ENCODE results near the gene MAD1L1.

Gene MAD1L1

DNA sequence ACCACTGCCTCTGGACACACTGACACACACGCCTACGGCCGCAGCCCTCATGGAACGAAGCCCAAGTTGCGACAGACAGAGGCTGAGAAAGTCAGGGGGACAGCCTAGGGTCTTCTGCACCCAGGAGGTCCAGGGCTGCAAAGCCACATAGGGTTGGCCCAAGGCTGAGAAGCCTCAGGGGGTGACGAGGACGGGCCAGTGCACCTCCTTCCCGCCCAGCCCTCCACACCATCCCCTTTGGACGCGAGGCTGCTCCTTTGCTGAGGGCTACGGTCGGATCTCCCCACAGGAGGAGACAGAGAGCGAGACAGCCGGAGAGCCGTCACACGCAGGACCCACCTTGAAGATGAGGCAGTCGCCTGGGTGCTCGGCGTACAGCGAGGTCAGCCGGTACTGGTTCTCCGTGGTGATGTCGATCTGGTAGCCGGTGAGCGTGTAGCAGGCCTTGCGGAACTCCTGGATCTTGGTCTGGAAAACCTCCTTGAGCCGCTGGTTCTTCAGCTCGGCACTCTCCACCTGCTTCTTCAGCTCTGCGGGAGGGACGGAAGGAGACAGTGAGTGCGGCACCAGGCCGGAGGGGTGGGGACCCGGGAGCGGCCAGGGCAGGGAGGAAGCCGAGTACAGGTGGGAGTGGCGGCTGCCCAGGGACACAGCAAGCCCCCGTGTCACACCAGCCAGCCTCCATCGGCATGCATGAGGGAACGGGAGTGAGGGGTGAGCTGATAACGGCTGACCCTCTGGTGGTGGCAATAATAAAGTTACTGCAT lies 334.7 kb downstream of the MAD1L1 start:
- no peak overlapping the region for H3K4me3 ChIP-seq (ENCODE audit: low read length)
- peaks cover 12% of the 10 kb centered on the region for H3K36me3 ChIP-seq (ENCODE audit: insufficient read depth, low read length)
- H3K27ac ChIP-seq (ENCODE audit: low read depth, low read length): no peak overlapping the region
- no peaks in the 10 kb centered on the region for H3K27me3 ChIP-seq (ENCODE audit: insufficient read depth, low read length)
- no peaks in the 10 kb centered on the region for H3K4me1 ChIP-seq (ENCODE audit: insufficient read depth, low read length)
- no peak overlapping the region for H3K9ac ChIP-seq (ENCODE audit: low read depth, low read length)
- no peaks in the 10 kb centered on the region for H3K9me3 ChIP-seq (ENCODE audit: insufficient read depth, low read depth, low read length)
- WGBS: 91% methylated on average over 40 of the region's 40 CpGs

DNA sequence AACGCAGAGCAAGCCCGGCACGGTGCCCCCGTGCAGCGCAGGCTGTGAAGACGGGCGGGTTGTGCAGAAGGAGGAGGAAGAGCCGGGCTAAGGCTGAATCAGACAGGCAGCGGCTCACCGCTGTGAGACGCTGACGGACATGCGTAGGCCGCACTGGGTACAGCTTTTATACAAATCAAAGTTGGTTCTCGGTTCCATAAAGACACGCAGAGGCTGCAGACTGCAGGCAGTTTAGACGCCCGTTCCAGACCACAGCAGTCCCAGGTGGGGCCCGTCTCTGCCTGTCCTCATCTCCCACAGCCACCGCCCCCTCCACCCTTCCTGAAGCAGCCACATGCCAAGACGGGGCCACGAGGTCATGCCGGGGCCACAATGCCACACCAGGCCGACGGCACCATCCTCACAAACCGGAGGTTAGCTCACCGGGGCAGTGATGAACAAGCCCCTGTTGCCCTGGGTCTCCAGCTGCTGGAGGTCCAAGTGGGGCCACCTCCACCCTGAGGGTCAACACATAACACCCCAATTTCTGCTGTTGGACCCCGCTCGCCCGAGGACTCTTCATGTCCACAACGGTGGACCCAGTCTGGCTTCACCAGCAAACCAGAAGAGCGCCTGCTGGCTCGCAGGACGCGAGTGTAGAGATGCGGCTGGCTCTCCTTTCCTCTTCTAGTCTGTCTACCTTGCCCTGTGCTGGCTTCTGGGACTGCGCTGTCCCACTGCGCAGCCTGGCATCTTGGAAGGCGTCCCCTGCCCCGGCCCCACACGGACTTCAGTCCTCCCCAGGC lies 335.5 kb downstream of the MAD1L1 start:
- H3K27me3 ChIP-seq (ENCODE audit: insufficient read depth, low read length): no peaks in the 10 kb centered on the region
- 96% methylated on average over 41 of the region's 41 CpGs for WGBS

DNA sequence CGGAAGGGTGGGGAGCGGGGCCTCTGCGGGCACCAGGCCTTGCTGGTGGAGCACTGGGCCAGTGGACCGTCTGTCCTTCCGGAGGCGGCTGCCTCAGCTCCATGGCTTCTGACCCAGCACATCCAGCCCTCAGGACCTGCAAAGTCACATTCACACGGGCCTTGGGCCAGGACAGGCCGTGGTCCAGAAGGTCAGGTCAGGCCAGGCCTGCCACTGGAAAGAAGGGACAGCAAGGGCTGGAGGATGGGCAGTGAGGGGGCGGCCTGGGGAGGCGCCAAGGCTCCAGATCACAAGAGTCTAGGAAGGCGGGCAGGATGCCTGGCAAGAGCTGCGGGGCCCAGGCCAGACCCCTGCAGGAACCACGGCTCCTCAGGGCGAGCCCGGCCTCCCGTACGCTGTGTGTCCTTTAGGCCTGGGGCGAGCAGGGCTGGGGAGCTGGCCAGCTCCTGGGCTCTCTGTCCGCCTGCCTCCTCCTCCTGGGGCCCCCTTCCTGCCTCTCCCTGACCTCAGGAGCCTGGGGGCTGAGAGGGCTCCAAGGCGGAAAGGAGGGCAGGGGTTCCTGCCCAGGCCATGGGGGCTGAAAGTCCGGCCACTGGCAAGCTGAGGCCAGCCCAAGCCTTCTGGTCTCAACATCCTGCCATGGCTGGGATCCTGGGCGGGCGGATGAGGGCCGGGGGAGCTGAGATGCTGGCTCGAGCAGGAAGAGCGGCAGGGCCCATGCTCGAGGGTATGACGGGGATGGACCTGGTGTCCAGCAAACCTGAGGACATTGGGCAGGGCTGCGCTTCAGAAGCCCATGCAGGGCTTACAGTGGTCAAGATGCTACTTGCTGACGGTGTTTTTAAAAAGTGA lies 336.9 kb downstream of the MAD1L1 start:
- H3K36me3 ChIP-seq (ENCODE audit: insufficient read depth, low read length): peaks cover 12% of the 10 kb centered on the region
- H3K27me3 ChIP-seq (ENCODE audit: insufficient read depth, low read length): no peaks in the 10 kb centered on the region
- no peak overlapping the region for H3K9ac ChIP-seq (ENCODE audit: low read depth, low read length)
- H3K4me3 ChIP-seq (ENCODE audit: low read length): no peak overlapping the region
- WGBS: 96% methylated on average over 30 of the region's 30 CpGs
- no peaks in the 10 kb centered on the region for H3K4me1 ChIP-seq (ENCODE audit: insufficient read depth, low read length)
- H3K27ac ChIP-seq (ENCODE audit: low read depth, low read length): 0 out of 2 replicates have a peak overlapping the region, but pooled peaks have one; percentile 30
- H3K9me3 ChIP-seq (ENCODE audit: insufficient read depth, low read depth, low read length): no peaks in the 10 kb centered on the region

More for the DNA sequence above, 335.5 kb downstream of the MAD1L1 start:
- Histone ChIP-seq H3K36me3 (ENCODE audit: insufficient read depth, low read length) (peaks cover 12% of the 10 kb centered on the region), H3K4me1 (ENCODE audit: insufficient read depth, low read length) (no peaks in the 10 kb centered on the region), H3K9me3 (ENCODE audit: insufficient read depth, low read depth, low read length) (no peaks in the 10 kb centered on the region), H3K27ac (ENCODE audit: low read depth, low read length) (no peak overlapping the region), H3K9ac (ENCODE audit: low read depth, low read length) (no peak overlapping the region), H3K4me3 (ENCODE audit: low read length) (no peak overlapping the region)

DNA sequence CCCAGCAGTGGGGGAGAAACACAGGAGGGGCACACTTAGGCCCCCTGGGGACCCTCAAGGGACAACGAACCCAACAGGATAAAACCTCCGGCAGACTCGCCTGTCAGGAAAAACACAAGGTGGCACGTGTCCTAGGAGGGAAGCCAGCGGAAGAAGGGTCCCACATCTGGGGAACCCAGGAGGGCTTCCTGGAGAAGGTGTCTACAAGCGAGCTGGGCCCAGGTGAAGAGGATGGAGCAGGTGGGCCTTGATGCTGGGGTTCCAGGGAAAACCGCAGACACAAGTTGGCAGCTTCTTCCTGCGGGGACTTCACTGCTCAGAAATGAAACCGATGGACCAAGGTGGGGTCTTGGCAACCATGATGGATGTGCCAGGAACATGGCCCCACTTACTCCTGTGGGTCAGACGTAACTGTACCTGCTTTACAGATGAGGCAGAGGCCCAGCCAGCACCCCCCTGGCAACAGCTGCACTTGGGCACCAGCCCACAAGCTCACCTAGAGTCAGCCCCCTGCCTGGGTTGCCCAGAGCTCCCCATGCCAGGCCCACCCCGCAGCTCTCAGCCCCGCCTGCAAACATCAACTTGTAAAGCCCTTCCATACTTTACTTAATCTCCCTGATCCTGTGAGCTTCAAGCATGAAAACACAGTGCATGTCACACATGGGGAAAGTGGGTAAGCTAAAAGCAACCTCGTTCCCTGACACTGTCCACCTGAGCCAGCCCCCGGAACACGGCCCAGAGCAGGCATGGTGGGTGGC lies 337.7 kb downstream of the MAD1L1 start:
- Histone ChIP-seq H3K4me1 (ENCODE audit: insufficient read depth, low read length) (no peaks in the 10 kb centered on the region), H3K27ac (ENCODE audit: low read depth, low read length) (no peak overlapping the region), H3K27me3 (ENCODE audit: insufficient read depth, low read length) (no peaks in the 10 kb centered on the region), H3K4me3 (ENCODE audit: low read length) (no peak overlapping the region), H3K36me3 (ENCODE audit: insufficient read depth, low read length) (peaks cover 12% of the 10 kb centered on the region), H3K9me3 (ENCODE audit: insufficient read depth, low read depth, low read length) (no peaks in the 10 kb centered on the region), H3K9ac (ENCODE audit: low read depth, low read length) (no peak overlapping the region)
- WGBS: 94% methylated on average over 15 of the region's 15 CpGs

GRCh38 chr7:1894313-1894900 lies 338.3 kb downstream of the MAD1L1 start:
- no peaks in the 10 kb centered on the region for H3K27me3 ChIP-seq (ENCODE audit: insufficient read depth, low read length)
- no peaks in the 10 kb centered on the region for H3K9me3 ChIP-seq (ENCODE audit: insufficient read depth, low read depth, low read length)
- no peak overlapping the region for H3K27ac ChIP-seq (ENCODE audit: low read depth, low read length)
- no peaks in the 10 kb centered on the region for H3K4me1 ChIP-seq (ENCODE audit: insufficient read depth, low read length)
- H3K36me3 ChIP-seq (ENCODE audit: insufficient read depth, low read length): peaks cover 12% of the 10 kb centered on the region
- H3K9ac ChIP-seq (ENCODE audit: low read depth, low read length): no peak overlapping the region
- H3K4me3 ChIP-seq (ENCODE audit: low read length): no peak overlapping the region
- 90% methylated on average over 9 of the region's 9 CpGs for WGBS

GRCh38 chr7:1893451-1893850 lies 339.3 kb downstream of the MAD1L1 start:
- Histone ChIP-seq H3K27ac (ENCODE audit: low read depth, low read length) (no peak overlapping the region), H3K36me3 (ENCODE audit: insufficient read depth, low read length) (peaks cover 17% of the 10 kb centered on the region)

GRCh38 chr7:1893036-1893435 lies 339.7 kb downstream of the MAD1L1 start:
- Histone ChIP-seq H3K4me3 (ENCODE audit: low read length) (no peak overlapping the region), H3K4me1 (ENCODE audit: insufficient read depth, low read length) (no peaks in the 10 kb centered on the region), H3K9ac (ENCODE audit: low read depth, low read length) (no peak overlapping the region), H3K9me3 (ENCODE audit: insufficient read depth, low read depth, low read length) (no peaks in the 10 kb centered on the region), H3K36me3 (ENCODE audit: insufficient read depth, low read length) (peaks cover 19% of the 10 kb centered on the region), H3K27me3 (ENCODE audit: insufficient read depth, low read length) (no peaks in the 10 kb centered on the region), H3K27ac (ENCODE audit: low read depth, low read length) (no peak overlapping the region)
- WGBS: 86% methylated on average over 11 of the region's 11 CpGs

More at GRCh38 chr7:1893451-1893850, 339.3 kb downstream of the MAD1L1 start:
- Histone ChIP-seq H3K9me3 (ENCODE audit: insufficient read depth, low read depth, low read length) (no peaks in the 10 kb centered on the region), H3K4me1 (ENCODE audit: insufficient read depth, low read length) (no peaks in the 10 kb centered on the region), H3K9ac (ENCODE audit: low read depth, low read length) (no peak overlapping the region), H3K4me3 (ENCODE audit: low read length) (no peak overlapping the region), H3K27me3 (ENCODE audit: insufficient read depth, low read length) (no peaks in the 10 kb centered on the region)
- 93% methylated on average over 5 of the region's 5 CpGs for WGBS

- no peaks in the 10 kb centered on the region for H3K4me1 ChIP-seq (ENCODE audit: insufficient read depth, low read length)
- H3K36me3 ChIP-seq (ENCODE audit: insufficient read depth, low read length): peaks cover 23% of the 10 kb centered on the region
- H3K9ac ChIP-seq (ENCODE audit: low read depth, low read length): no peak overlapping the region
- no peaks in the 10 kb centered on the region for H3K27me3 ChIP-seq (ENCODE audit: insufficient read depth, low read length)
- WGBS: 94% methylated on average over 39 of the region's 39 CpGs
- H3K4me3 ChIP-seq (ENCODE audit: low read length): no peak overlapping the region
- H3K27ac ChIP-seq (ENCODE audit: low read depth, low read length): no peak overlapping the region
- no peaks in the 10 kb centered on the region for H3K9me3 ChIP-seq (ENCODE audit: insufficient read depth, low read depth, low read length)
Measured at GRCh38 chr7:1892011-1892965, 340.5 kb downstream of the MAD1L1 start.

- no peak overlapping the region for H3K4me3 ChIP-seq (ENCODE audit: low read length)
- H3K9ac ChIP-seq (ENCODE audit: low read depth, low read length): no peak overlapping the region
- no peaks in the 10 kb centered on the region for H3K9me3 ChIP-seq (ENCODE audit: insufficient read depth, low read depth, low read length)
- peaks cover 19% of the 10 kb centered on the region for H3K36me3 ChIP-seq (ENCODE audit: insufficient read depth, low read length)
- no peak overlapping the region for H3K27ac ChIP-seq (ENCODE audit: low read depth, low read length)
- 95% methylated on average over 22 of the region's 26 CpGs for WGBS
- no peaks in the 10 kb centered on the region for H3K4me1 ChIP-seq (ENCODE audit: insufficient read depth, low read length)
- no peaks in the 10 kb centered on the region for H3K27me3 ChIP-seq (ENCODE audit: insufficient read depth, low read length)
Measured at GRCh38 chr7:1890289-1891235, 342.2 kb downstream of the MAD1L1 start.

All from HUES64 (cell line).